Activated naive CD8-positive, alpha-beta T cell (primary cell): ENCODE measurements around the gene ATR.
"Not testable (repeated sequence)": the region's sequence is repeated elsewhere in the genome, so short reads cannot be mapped to it uniquely, and the experiment has no call there.

ENCODE experiments used
- H3K27ac Mint-ChIP-seq: one replicate; pipeline ENCODE4 v1.8.0; 2021; ENCODE audit warnings: mixed read lengths
- H3K27me3 Mint-ChIP-seq: one replicate; pipeline ENCODE4 v1.8.0; 2021; ENCODE audit warnings: mixed read lengths
- H3K36me3 Mint-ChIP-seq: one replicate; pipeline ENCODE4 v1.8.0; 2021; ENCODE audit warnings: mixed read lengths
- H3K4me1 Mint-ChIP-seq: one replicate; pipeline ENCODE4 v1.8.0; 2021; ENCODE audit warnings: low read depth, mixed read lengths
- H3K4me3 Mint-ChIP-seq: one replicate; pipeline ENCODE4 v1.8.0; 2021; ENCODE audit warnings: mild to moderate bottlenecking, mixed read lengths
- H3K9me3 Mint-ChIP-seq: one replicate; pipeline ENCODE4 v1.8.0; 2021; ENCODE audit warnings: low read depth, mixed read lengths

Gene ATR

DNA sequence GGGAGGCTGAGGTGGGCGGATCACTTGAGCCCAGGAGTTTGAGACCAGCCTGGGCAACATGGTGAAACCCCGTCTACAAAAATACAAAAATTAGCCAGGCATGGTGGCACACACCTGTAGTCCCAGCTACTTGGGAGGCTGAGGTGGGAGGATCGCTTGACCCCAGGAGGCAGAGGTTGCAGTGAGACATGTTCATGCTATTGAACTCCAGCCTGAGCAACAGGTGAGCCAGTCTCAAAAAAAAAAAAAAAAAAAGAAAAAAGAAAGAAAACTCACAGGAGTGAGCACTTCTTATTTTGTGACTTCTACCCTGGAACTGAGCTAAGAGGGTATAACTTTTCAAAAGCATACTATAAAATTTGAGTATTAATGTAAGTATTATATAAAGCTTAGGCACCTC is 4.3 kb downstream of the ATR start:
- H3K36me3 Mint-ChIP-seq, H3K27me3 Mint-ChIP-seq, H3K4me3 Mint-ChIP-seq, H3K9me3 Mint-ChIP-seq: not testable (repeated sequence)
- peak overlapping the region; percentile 66 for H3K27ac Mint-ChIP-seq
- H3K4me1 Mint-ChIP-seq, result peaks cover 56% of the 10 kb centered on the region

DNA sequence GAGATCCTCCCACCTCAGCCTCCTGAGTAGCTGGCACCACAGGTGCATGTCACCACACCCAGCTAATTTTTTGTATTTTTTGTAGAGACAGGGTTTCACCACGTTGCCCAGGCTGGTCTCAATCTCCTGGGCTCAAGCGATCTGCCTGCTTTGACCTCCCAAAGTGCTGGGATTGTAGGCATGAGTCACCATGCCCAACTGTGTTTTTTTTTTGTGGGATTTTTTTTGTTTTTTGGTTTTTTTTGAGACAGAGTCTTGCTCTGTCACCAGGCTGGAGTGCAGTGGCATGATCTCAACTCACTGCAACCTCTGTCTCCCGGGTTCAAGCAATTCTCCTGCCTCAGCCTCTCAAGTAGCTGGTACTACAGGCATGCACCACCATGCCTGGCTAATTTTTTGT is 9.1 kb downstream of the ATR start:
- H3K9me3 Mint-ChIP-seq, H3K4me3 Mint-ChIP-seq, H3K27me3 Mint-ChIP-seq, H3K27ac Mint-ChIP-seq: not testable (repeated sequence)
- Mint-ChIP-seq H3K36me3 (peaks cover 15% of the 10 kb centered on the region), H3K4me1 (peaks cover 29% of the 10 kb centered on the region)

DNA sequence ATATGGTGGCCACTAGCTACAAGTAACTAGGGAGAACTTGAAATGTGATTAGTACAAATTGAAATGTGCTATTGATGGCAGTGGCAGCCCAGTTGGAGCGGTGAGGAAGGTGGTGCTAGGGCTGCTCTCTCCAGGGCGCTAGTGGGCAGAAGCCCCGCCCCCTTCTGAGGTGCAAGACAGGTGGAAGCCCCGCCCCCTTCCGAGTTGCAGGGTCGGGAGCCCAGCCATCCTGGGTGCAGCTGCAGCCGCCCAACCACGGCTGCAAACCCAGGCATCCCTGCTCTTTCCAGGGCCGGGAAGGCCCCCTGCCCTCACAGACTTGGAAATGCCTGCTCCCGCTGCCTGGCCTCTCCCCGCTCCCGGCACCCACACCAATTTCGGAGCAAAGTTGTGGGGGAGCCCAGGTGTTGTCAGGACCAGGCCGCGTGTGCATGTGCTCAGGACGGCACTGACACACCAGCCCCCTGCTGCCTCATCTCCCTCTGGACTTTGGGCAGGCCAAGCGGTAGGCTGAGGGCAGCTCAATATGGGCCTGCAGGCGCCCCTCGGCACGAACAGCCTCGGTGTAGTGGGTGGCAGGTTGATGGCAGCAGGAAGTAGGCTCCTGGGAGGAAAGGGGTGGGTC is 10.0 kb downstream of the ATR start:
- Mint-ChIP-seq H3K27ac (no peak overlapping the region), H3K36me3 (peaks cover 12% of the 10 kb centered on the region), H3K4me1 (peaks cover 25% of the 10 kb centered on the region), H3K27me3 (no peaks in the 10 kb centered on the region), H3K4me3 (no peak overlapping the region), H3K9me3 (no peaks in the 10 kb centered on the region)

DNA sequence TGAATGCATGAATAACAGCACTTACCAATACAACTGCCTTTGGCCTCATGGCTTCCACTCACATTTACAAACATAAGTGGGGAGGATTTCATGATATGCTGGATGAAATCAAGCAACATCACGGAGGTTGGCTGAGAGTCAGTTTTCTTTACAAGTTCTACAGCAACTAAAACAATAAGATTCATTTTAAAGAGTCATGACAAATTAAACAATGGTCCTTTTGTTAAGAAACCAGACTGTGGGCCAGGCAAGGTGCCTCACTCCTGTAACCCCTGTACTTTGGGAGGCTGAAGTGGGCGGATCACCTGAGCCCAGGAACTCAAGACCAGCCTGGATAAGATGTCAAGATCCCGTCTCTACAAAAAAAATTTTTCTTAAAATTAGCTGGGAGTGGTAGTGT is 12.4 kb downstream of the ATR start:
- Mint-ChIP-seq H3K36me3 (peaks cover 15% of the 10 kb centered on the region), H3K9me3 (no peaks in the 10 kb centered on the region), H3K4me1 (peaks cover 19% of the 10 kb centered on the region), H3K4me3 (no peak overlapping the region), H3K27me3 (no peaks in the 10 kb centered on the region), H3K27ac (no peak overlapping the region)

DNA sequence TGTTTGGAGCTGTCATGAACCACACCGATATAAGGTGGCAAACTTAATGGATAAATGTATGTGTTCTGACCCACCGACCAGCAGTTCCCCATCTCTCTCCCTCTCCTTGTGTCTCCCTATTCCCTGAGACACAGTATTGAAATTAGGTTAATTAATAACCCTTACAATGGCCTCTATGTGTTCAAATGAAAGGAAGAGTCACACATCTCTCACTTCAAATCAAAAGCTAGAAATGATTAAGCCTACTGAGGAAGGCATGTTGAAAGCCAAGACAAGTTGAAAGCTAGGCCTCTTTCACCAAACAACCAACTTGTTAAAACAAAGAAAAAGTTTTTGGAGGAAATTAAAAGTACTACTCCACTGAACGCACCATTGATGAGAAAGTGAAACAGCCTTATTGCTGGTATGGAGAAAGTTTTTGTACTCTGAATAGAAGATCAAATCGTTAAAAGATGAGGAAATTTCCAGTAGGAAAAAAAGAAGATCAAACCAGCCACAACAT is 15.0 kb downstream of the ATR start:
- no peaks in the 10 kb centered on the region for H3K27me3 Mint-ChIP-seq
- no peak overlapping the region for H3K4me3 Mint-ChIP-seq
- H3K36me3 Mint-ChIP-seq, result peaks cover 15% of the 10 kb centered on the region
- no peak overlapping the region for H3K27ac Mint-ChIP-seq
- H3K9me3 Mint-ChIP-seq, result no peaks in the 10 kb centered on the region
- peaks cover 12% of the 10 kb centered on the region for H3K4me1 Mint-ChIP-seq

DNA sequence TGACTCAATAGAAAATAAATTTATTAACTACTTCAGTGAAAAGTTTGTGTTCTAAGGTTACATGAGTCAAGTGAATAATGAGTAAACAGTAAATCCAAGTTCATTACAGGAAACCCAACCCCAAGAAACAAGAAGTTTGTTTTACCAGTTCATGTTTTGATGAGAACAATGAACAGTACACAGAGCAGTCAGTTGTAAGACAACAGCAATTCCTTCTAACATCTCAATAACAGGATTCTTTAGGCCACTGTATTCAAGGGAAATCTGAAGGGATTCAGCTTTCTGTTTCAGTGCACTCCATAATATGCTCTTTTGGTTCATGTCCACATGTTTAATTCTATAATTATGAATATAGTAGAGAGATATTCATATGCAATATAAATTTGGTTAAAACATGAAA is 18.4 kb downstream of the ATR start:
- no peaks in the 10 kb centered on the region for H3K4me1 Mint-ChIP-seq
- H3K27me3 Mint-ChIP-seq, result no peaks in the 10 kb centered on the region
- no peak overlapping the region for H3K4me3 Mint-ChIP-seq
- H3K9me3 Mint-ChIP-seq, result no peaks in the 10 kb centered on the region
- H3K27ac Mint-ChIP-seq, result no peak overlapping the region
- H3K36me3 Mint-ChIP-seq, result peaks cover 16% of the 10 kb centered on the region

DNA sequence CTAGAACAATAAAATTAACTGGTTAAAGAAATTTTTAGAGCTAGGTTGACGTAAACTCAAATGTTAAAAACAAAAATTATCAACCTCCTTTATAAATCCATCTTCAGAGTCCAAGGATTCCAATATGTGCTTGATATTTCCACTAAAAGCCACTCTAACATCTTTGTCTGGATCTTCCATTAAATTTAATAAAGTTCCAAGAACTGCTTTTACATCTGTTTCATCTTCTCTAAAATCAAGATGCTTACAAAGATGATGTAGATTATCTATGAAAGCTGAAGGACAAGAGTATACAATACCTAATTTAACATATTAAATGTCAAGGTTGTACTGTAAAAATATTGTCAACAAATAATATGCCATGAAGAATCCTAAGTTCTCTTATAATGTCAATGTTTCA is 24.8 kb downstream of the ATR start:
- no peaks in the 10 kb centered on the region for H3K27me3 Mint-ChIP-seq
- no peaks in the 10 kb centered on the region for H3K9me3 Mint-ChIP-seq
- no peaks in the 10 kb centered on the region for H3K4me1 Mint-ChIP-seq
- peaks cover 33% of the 10 kb centered on the region for H3K36me3 Mint-ChIP-seq
- no peak overlapping the region for H3K27ac Mint-ChIP-seq
- no peak overlapping the region for H3K4me3 Mint-ChIP-seq

DNA sequence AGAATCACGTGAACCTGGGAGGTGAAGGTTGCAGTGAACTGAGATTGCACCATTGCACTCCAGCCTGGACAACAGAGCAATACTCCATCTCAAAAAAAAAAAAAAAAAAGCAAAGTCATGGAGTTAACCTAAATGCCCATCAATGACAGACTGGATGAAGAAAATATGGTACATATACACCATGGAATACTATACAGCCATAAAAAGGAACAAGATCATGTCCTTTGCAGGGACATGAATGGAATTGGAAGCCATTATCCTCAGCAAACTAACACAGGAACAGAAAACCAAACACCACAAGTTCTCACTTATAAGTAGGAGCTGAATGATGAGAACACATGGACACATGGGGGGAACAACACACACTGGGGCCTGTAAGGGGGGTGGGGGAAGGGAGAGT is 26.0 kb downstream of the ATR start:
- H3K27ac Mint-ChIP-seq, H3K4me3 Mint-ChIP-seq, H3K4me1 Mint-ChIP-seq, H3K27me3 Mint-ChIP-seq, H3K9me3 Mint-ChIP-seq: not testable (repeated sequence)
- peaks cover 34% of the 10 kb centered on the region for H3K36me3 Mint-ChIP-seq

DNA sequence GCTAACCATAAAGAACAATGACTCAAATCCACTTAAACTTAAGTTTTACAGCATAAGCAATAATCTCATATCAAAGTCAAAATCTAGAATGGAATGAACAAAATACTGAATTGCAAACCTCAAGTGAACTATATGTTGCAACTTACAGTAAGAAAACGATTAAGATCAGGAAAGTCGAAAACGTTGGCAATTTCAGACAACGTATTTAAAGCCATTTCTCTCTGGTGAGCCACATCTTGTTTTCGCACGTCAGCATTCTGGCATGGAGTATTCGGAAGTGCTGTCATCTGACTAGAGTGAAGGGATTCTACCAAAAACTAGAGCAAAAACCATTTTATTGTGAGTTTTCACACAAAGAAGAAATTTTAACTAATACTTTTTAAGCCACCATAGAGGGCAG is 28.5 kb downstream of the ATR start:
- Mint-ChIP-seq H3K36me3 (peaks cover 26% of the 10 kb centered on the region), H3K4me3 (no peak overlapping the region), H3K9me3 (no peaks in the 10 kb centered on the region), H3K4me1 (no peaks in the 10 kb centered on the region), H3K27me3 (no peaks in the 10 kb centered on the region), H3K27ac (no peak overlapping the region)

DNA sequence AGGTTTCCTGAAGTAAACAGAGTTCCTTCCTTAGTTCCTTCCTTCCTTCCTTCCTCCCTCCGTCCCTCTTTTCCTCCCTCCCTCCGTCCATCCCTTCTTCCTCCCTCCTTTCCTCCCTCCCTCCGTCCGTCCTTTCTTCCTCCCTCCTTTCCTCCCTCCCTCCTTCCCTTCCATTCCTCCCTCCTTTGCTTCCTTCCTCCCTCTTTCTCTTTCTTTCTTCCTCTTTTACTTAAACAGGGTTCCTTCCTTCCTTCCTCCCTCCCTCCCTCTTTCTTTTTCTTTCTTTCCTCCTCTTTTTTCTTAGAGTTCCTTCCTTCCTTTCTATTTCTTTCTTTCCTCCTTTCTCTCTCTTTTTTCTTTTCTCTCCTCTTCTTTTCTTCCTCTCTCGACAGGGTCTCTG is 35.2 kb downstream of the ATR start:
- H3K4me3 Mint-ChIP-seq, result no peak overlapping the region
- no peak overlapping the region for H3K27ac Mint-ChIP-seq
- H3K27me3 Mint-ChIP-seq, result no peaks in the 10 kb centered on the region
- peaks cover 10% of the 10 kb centered on the region for H3K36me3 Mint-ChIP-seq
- H3K4me1 Mint-ChIP-seq, result no peaks in the 10 kb centered on the region
- H3K9me3 Mint-ChIP-seq, result no peaks in the 10 kb centered on the region

DNA sequence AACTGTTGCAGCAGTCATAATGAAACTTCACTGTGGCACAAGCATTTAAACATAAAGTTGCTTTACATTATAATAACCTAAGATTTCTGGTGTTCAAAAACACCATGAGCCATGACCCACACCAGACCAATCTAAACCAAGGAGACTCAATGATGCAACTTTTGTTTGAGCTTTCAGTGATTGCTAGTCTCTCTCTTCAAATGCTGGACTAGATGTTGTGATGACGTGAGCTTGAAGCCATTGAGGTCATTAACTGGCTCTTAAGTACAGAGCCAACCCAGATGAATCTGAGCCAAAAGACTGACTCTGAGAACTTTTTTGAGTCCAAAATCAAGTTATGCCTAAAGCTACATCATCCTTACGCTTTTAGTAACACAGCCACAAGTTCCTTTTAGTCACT is 36.5 kb downstream of the ATR start:
- no peaks in the 10 kb centered on the region for H3K9me3 Mint-ChIP-seq
- no peak overlapping the region for H3K4me3 Mint-ChIP-seq

DNA sequence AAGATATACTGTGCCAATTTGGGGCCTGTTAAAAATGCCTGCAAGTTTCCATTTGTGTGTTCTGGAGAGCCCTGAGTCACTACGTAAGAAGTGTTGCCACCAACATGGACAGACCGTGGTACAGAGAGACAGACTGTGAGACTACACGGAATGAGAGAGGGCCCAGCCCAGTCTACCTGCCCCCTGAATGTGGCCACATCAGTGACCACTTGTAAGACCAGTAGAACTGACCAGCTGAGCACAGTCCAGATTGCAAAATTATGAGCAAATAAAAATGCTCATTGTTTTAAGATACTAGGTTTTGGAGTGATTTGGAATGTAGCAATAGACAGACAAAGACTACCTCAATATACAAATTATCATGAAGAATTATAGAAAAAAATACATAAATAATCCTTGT is 42.0 kb downstream of the ATR start:
- no peaks in the 10 kb centered on the region for H3K4me1 Mint-ChIP-seq
- H3K36me3 Mint-ChIP-seq, result peaks cover 27% of the 10 kb centered on the region
- H3K27me3 Mint-ChIP-seq, result no peaks in the 10 kb centered on the region
- no peak overlapping the region for H3K4me3 Mint-ChIP-seq
- no peaks in the 10 kb centered on the region for H3K9me3 Mint-ChIP-seq
- no peak overlapping the region for H3K27ac Mint-ChIP-seq

More for the DNA sequence above, 36.5 kb downstream of the ATR start:
- Mint-ChIP-seq H3K27me3 (no peaks in the 10 kb centered on the region), H3K36me3 (peaks cover 10% of the 10 kb centered on the region), H3K27ac (no peak overlapping the region), H3K4me1 (no peaks in the 10 kb centered on the region)

DNA sequence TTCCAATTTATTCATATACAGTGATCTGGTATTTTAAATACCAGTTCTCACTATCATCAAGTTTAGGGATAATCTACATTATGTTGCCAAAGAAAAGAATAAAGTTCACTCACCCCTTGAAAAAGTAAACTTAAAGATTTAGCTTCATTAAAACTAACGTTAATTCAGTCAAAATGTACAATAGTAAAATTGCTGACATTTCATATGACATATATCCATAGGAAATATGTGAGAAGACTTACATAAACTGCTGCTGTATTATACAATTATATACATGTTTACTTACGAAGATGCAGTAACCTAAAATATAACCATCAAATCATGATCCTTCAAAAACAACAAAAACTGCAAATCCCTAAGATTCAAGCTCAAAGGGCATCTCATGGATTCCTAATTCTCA is 44.0 kb downstream of the ATR start:
- H3K4me1 Mint-ChIP-seq, result no peaks in the 10 kb centered on the region
- H3K27me3 Mint-ChIP-seq, result no peaks in the 10 kb centered on the region
- no peak overlapping the region for H3K27ac Mint-ChIP-seq
- H3K4me3 Mint-ChIP-seq, result no peak overlapping the region
- no peaks in the 10 kb centered on the region for H3K9me3 Mint-ChIP-seq
- peaks cover 26% of the 10 kb centered on the region for H3K36me3 Mint-ChIP-seq

DNA sequence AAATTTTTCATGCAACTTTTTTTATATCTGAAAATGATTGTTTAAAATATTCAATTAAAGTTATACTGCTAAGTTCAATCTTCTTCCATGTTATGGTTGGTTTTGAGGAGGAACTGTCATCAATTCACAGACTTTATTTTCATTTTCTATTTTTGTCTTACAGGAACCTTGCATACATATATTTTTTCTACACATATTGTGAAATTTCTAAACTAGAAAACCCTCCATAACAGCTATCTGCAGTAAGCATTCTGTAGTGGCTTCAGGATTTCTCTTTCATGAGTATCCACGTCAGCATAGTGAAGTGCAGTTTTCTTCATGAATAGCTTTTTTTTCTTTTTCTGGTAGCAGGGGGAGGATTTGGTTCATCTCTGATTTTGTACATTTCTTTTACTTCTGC is 48.2 kb downstream of the ATR start:
- Mint-ChIP-seq H3K9me3 (no peaks in the 10 kb centered on the region), H3K27me3 (no peaks in the 10 kb centered on the region), H3K4me1 (no peaks in the 10 kb centered on the region), H3K36me3 (peaks cover 28% of the 10 kb centered on the region), H3K4me3 (no peak overlapping the region), H3K27ac (no peak overlapping the region)

DNA sequence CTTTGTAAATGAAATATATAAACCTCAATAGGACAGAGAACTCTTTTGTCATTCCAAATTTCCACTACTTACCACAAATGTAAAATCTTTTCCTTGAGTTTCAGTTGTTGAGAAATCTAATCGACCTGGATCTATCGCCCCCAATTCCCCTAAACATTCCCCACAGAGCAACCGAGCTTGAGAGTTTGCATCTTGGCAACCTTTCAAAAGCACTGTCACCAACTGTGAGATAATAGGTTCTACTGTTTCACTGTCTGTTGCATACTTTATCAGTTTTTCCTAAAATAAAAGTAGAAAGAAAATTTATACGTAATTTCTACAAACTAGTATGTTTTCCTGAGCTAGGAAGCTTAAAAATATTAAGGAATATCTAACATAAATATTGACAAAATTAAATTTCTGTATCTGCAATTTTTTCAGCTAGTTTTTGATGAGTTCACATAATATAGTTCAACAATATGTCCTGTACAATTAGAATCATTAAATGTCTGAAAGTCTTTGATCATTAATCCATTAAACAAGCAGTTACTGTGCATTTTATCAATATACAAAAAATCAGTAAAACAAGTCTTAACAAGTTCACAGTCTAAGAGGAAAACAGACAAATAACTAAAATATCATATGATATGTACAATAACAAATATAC is 54.5 kb downstream of the ATR start:
- Mint-ChIP-seq H3K4me1 (no peaks in the 10 kb centered on the region), H3K27me3 (no peaks in the 10 kb centered on the region), H3K4me3 (no peak overlapping the region), H3K36me3 (peaks cover 24% of the 10 kb centered on the region), H3K9me3 (no peaks in the 10 kb centered on the region), H3K27ac (peak overlapping the region; percentile 1)

DNA sequence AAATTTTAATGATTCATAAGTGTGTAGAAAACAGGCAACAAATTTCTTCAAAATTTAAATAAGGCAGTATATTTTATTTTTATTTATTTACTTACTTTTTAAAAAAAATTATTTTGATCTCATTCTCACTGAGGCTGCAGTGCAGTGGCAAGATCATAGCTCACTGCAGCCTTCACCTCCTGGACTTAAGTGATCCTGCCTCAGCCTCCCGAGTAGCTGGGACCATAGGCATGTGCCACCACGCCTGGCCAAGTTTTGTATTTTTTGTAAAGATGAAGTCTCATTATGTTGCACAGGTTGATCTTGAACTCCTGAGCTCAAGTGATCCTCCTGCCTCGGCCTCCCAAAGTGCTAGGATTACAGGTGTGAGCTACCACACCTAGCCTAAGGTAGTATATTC is 69.5 kb downstream of the ATR start:
- Mint-ChIP-seq H3K36me3 (peaks cover 28% of the 10 kb centered on the region), H3K4me1 (peaks cover 16% of the 10 kb centered on the region), H3K27ac (peak overlapping the region; percentile 91), H3K9me3 (no peaks in the 10 kb centered on the region), H3K4me3 (peak overlapping the region; percentile 81), H3K27me3 (no peaks in the 10 kb centered on the region)
